Cardiac septum (tissue), 1 donor: ENCODE measurements around the gene SPINT1. TPM values are rescaled to one million over a fixed set of nuclear protein-coding genes. Genes with fewer than 3 reads are reported as not detected.
A peak's percentile ranks its signal among the peaks of the same experiment; 100 is the strongest.

Source experiments
- DNase-seq: peaks from one replicate; pipeline ENCODE4 v3.0.0-alpha.2; 2020; ENCODE audit warnings: low spot score
- intact Hi-C: fragments of 100-400 bp; cut with DNase I; formaldehyde crosslinking; loops from one replicate; pipeline ENCODE4 v1.14.0; 2022
- total RNA-seq: library from RNA; stranded (reverse); fragmentation: NEBNext Ultra II Directional; extraction: Animal tissue kit (Norgen Biotek cat#: 25700); gene quantifications from one replicate; pipeline ENCODE4 v1.2.1, GENCODE V29; 2021
- donor health status: DM: no; HTN: no; CAD: no.

Gene SPINT1
- total RNA-seq, 1 donor from 2014 or later = 0.59 TPM

DNA sequence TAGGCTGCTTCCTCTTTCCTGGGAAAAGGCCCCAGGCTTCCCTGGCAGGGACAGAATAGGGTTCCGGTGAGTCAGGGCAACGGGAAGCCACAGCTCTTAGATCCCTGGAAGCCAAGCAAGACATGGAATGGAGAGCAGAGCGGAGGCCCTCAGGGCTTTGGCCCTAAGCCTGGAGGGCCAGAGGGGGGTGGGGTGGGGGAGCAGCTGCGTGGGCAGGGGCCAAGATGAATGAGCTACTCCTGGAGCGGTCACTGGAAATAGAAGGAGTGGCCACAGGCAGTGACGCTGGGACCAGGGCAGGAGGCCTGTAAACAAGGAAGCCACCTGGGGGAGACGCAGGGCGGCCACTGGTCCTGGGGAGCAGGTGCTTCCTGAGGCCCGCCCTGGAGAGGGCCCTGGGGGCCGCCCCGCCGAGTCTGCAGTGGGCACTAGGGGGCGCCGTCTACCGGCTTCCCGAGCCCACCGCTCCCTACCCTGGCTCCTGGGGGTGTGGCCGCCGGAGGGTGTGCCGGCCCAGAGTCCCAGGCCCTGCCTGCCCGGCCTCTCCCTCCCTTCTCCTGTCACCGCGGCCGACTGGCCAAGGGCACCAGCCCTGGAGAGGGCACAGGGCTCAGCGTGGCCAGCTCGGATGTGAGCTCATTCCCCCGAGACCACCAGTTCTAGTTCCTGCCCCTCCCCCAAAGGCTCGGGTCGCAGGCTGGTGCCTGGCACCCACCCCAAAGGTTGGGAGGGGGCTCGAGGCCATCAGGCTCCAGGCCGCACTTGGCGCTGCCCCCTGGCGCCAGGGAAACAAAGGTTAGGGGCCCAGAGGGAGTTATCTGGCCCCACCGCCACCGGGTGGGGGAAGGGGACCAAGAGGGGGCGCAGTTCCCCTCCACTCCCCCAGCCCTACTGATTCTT, 62.5 kb downstream of the SPINT1 start:
- intact Hi-C loops = loop anchor here (1.0 to 5.0 kb wide), 5 partner anchors 22 to 276 kb away; partner anchors contain the start of genes DLL4 and INO80
- peak; percentile 94 for DNase-seq

DNA sequence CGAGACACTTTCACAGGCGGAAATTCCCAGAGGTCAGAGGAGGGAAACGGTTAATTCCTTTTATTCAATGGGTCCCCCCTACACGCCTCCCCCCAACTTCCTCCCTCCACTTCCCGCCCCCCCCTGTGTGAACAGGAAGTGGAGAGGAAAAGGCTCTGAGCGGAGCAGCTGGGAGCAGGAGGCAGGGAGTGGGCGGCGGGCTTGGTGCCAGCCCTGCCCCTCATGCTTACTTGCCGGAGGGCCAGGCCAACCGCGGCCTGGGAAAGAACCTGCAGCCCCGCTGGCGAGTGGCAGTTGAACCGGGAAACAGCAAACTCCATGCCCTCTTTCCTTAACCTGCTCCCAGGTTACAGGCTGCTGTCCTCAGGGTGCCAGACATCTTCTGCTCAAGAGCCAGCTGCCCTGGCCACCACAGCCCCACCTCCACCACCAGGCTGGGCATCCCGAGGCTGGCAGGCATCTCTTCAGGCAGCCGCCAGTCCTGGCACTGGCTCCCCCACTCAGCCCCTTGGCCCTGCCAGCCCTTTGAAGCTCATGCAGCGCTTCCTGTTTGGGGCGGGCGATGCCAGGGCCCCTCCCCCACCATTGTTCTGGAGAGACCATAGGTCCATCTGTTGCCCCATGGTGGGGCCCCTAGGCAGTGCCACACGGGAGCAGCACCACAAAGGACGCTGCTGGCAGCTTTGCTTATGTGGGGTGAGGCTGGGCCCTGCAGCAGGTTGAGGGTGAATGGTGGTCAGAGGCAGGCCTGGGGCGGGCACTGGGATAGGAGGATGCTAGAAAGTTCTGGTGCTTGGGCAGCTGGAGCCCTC, 63.3 kb downstream of the SPINT1 start:
- peak; percentile 87 for DNase-seq
- intact Hi-C loops = loop anchor here (1.0 to 5.0 kb wide), 6 partner anchors 22 to 275 kb away; partner anchors contain the start of genes DLL4 and INO80

Other genes with a start within 250 kb of the SPINT1 start
- 0.43 TPM for gene KNL1, start 249.8 kb upstream of the SPINT1 start, total RNA-seq
- 0.51 TPM for gene RAD51, start 148.9 kb upstream of the SPINT1 start, total RNA-seq
- gene RMDN3, start 88.8 kb upstream of the SPINT1 start, total RNA-seq = 21.1 TPM
- gene GCHFR, start 80.0 kb upstream of the SPINT1 start, total RNA-seq = 1.6 TPM
- gene C15orf62, start 74.1 kb upstream of the SPINT1 start, total RNA-seq = not detected
- gene ZFYVE19, start 37.0 kb upstream of the SPINT1 start, total RNA-seq = 11.0 TPM
- 19.1 TPM for gene DNAJC17, start 36.6 kb upstream of the SPINT1 start, total RNA-seq
- gene PPP1R14D, start 15.3 kb upstream of the SPINT1 start, total RNA-seq = not detected
- gene RHOV, start 30.2 kb downstream of the SPINT1 start, total RNA-seq = 0.13 TPM
- 16.0 TPM for gene VPS18, start 50.4 kb downstream of the SPINT1 start, total RNA-seq
- 11.5 TPM for gene DLL4, start 85.3 kb downstream of the SPINT1 start, total RNA-seq
- gene CHAC1, start 109.4 kb downstream of the SPINT1 start, total RNA-seq = 1.6 TPM